CD8-positive, alpha-beta memory T cell (primary cell): ENCODE data around the gene ACE2. TPM values are rescaled to one million over a fixed set of nuclear protein-coding genes. Genes with fewer than 3 reads are reported as not detected.
"Not testable (repeated sequence)": the region's sequence is repeated elsewhere in the genome, so short reads cannot be mapped to it uniquely, and the experiment has no call there.

Experiments used
- CTCF ChIA-PET: fragments of 350-600 bp; sonication (Branson Sonifier 250); formaldehyde crosslinking; loops from one replicate; lab custom pipeline; 2021; ENCODE audit warnings: antibody characterized with exemption; lab: Charles Lee
- POLR2A ChIA-PET: fragments of 350-600 bp; sonication (Branson Sonifier 250); formaldehyde crosslinking; loops from one replicate; lab custom pipeline; 2021; ENCODE audit warnings: antibody characterized with exemption; lab: Charles Lee
- DNase-seq, 5 donors: peaks; one replicate each; pipeline versions ENCODE4 v3.0.0 to v3.0.0-alpha.2; 2020 to 2022; ENCODE audit warnings: mixed read lengths in 1 of 5
- H3K27ac ChIP-seq: one replicate; pipeline ENCODE4 v1.7.0; 2013; ENCODE audit warnings: low read depth, mild to moderate bottlenecking, low read length, moderate library complexity
- H3K27me3 ChIP-seq: 2 replicates; pipeline ENCODE4 v1.7.0; 2013; ENCODE audit warnings: low read length, mild to moderate bottlenecking; ENCODE audit not compliant: insufficient read depth, poor library complexity, severe bottlenecking
- H3K36me3 ChIP-seq: 2 replicates; pipeline ENCODE4 v1.7.0; 2013; ENCODE audit warnings: mild to moderate bottlenecking, low read length, moderate library complexity; ENCODE audit not compliant: insufficient read depth
- H3K4me1 ChIP-seq: 2 replicates; pipeline ENCODE4 v1.7.0; 2013; ENCODE audit warnings: mild to moderate bottlenecking, low read length, moderate library complexity; ENCODE audit not compliant: insufficient read depth
- H3K4me3 ChIP-seq: 2 replicates; pipeline ENCODE4 v1.7.0; 2013; ENCODE audit warnings: mild to moderate bottlenecking, low read length
- H3K9me3 ChIP-seq: 2 replicates; pipeline ENCODE4 v1.7.0; 2013; ENCODE audit warnings: mild to moderate bottlenecking, low read length
- H3K27ac Mint-ChIP-seq, 8 donors: one replicate each; pipeline ENCODE4 v1.8.0; 2020 to 2021; ENCODE audit warnings: mixed read lengths in 8 of 8, mild to moderate bottlenecking in 6 of 8, inconsistent platforms in 3 of 8, moderate library complexity in 3 of 8
- H3K27me3 Mint-ChIP-seq, 2 donors: one replicate each; pipeline ENCODE4 v1.8.0; 2020 to 2021; ENCODE audit warnings: mixed read lengths in 2 of 2, mild to moderate bottlenecking in 1 of 2, moderate library complexity in 1 of 2
- H3K36me3 Mint-ChIP-seq, 3 donors: one replicate each; pipeline ENCODE4 v1.8.0; 2020 to 2021; ENCODE audit warnings: mixed read lengths in 3 of 3, inconsistent platforms in 1 of 3, mild to moderate bottlenecking in 1 of 3
- H3K4me1 Mint-ChIP-seq, 3 donors: one replicate each; pipeline ENCODE4 v1.8.0; 2020 to 2021; ENCODE audit warnings: mixed read lengths in 3 of 3, inconsistent platforms in 1 of 3, mild to moderate bottlenecking in 1 of 3
- H3K4me3 Mint-ChIP-seq, 7 donors: one replicate each; pipeline ENCODE4 v1.8.0; 2020 to 2021; ENCODE audit warnings: mixed read lengths in 7 of 7, mild to moderate bottlenecking in 6 of 7, moderate library complexity in 4 of 7, inconsistent platforms in 2 of 7
- H3K9me3 Mint-ChIP-seq, 5 donors: one replicate each; pipeline ENCODE4 v1.8.0; 2020 to 2022; ENCODE audit warnings: mixed read lengths in 5 of 5, mild to moderate bottlenecking in 3 of 5, moderate library complexity in 2 of 5, inconsistent platforms in 1 of 5
- polyA plus RNA-seq: library from polyadenylated mRNA; unstranded; fragments of 300-500 nt; fragmentation: Illumina TruSeq; gene quantifications from one replicate; pipeline ENCODE4 v1.2.3, GENCODE V29; 2021
- total RNA-seq, 2 experiments: library from RNA; stranded (reverse); gene quantifications; one replicate each; pipeline ENCODE4 v1.2.3, GENCODE V29; 2021

ACE2 gene
- not detected for total RNA-seq
- not detected for polyA plus RNA-seq

DNA sequence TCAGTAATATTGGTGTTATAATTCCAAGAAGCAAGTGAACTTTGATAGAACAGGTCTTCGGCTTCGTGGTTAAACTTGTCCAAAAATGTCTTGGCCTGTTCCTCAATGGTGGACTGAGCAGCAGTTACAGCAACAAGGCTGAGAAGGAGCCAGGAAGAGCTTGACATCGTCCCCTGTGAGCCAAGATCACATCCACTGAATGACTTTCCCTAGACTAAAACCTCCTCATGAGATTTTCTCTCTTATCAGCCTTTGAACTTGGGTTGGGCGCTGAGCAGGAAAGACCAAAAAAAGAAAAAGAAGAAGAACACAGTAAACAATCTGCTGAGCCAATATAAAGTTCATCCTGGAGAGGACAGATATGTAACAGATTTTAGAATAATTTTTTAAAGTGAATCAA lies at the start of gene ACE2:
ACE2 (minus strand) TSS at position 216 of the 400 bp plus-strand sequence; CDS start at position 167, 49 bp downstream.
- H3K27me3 Mint-ChIP-seq, result peaks cover 10 to 24% of the 10 kb centered on the region in 2 donors
- no peaks in the 10 kb centered on the region for H3K9me3 ChIP-seq
- H3K9me3 Mint-ChIP-seq, result no peaks in the 10 kb centered on the region
- DNase-seq, result no peak
- no peaks in the 10 kb centered on the region for H3K27me3 ChIP-seq
- ChIA-PET POLR2A (no interaction called here), CTCF (no interaction called here)
- no peak within 1 kb of the TSS for H3K27ac Mint-ChIP-seq
- no peaks in the 10 kb centered on the region for H3K36me3 Mint-ChIP-seq
- H3K4me3 Mint-ChIP-seq, result no peak within 1 kb of the TSS
- H3K36me3 ChIP-seq, result no peaks in the 10 kb centered on the region
- no peaks in the 10 kb centered on the region for H3K4me1 Mint-ChIP-seq
- no peak within 1 kb of the TSS for H3K4me3 ChIP-seq
- no peaks in the 10 kb centered on the region for H3K4me1 ChIP-seq
- H3K27ac ChIP-seq, result no peak within 1 kb of the TSS

DNA sequence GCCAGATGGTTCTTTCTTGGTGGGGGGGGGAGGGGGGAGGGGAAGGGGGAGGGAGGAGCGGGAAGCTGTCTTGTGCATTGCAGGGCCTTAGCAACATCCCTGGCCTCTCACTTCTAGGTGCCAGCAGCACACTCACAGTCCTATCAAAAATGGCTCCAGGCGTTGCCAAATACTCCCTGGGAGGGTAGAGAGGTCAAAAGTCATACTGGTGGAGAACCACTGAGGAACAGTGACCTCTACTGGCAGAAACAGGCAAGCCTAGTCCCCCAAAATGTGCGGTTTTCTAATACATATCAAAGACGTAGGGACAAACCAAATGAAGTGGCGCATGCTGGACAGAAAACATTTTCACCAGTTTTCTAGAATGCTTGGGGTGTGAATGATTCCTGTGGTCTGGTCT lies 46.8 kb upstream of the ACE2 start:
- H3K27ac Mint-ChIP-seq, DNase-seq, H3K9me3 Mint-ChIP-seq, H3K36me3 ChIP-seq, H3K9me3 ChIP-seq, CTCF ChIA-PET, H3K4me3 Mint-ChIP-seq, H3K27ac ChIP-seq, H3K4me1 ChIP-seq, H3K4me3 ChIP-seq, H3K27me3 ChIP-seq, POLR2A ChIA-PET, H3K36me3 Mint-ChIP-seq: not testable (repeated sequence)
- peaks cover 13 to 20% of the 10 kb centered on the region in 2 donors for H3K27me3 Mint-ChIP-seq
- H3K4me1 Mint-ChIP-seq, result peaks cover 7 to 12% (median 10%) of the 10 kb centered on the region in 3 donors

GRCh38 chrX:15646543-15646942 lies 45.8 kb upstream of the ACE2 start:
- Mint-ChIP-seq H3K9me3 (no peaks in the 10 kb centered on the region), H3K4me3 (no peak overlapping the region), H3K27me3 (peaks cover 13 to 20% of the 10 kb centered on the region in 2 donors), H3K27ac (no peak overlapping the region), H3K36me3 (no peaks in the 10 kb centered on the region), H3K4me1 (peaks cover 7 to 12% (median 10%) of the 10 kb centered on the region in 3 donors)
- Histone ChIP-seq H3K4me3 (no peak overlapping the region), H3K9me3 (no peaks in the 10 kb centered on the region), H3K36me3 (no peaks in the 10 kb centered on the region), H3K4me1 (no peaks in the 10 kb centered on the region), H3K27me3 (no peaks in the 10 kb centered on the region), H3K27ac (no peak overlapping the region)
- peak in 1 of 5 donors; percentile 18 for DNase-seq
- ChIA-PET CTCF (no interaction called here), POLR2A (no interaction called here)

GRCh38 chrX:15646031-15646430 lies 45.3 kb upstream of the ACE2 start:
- no peaks in the 10 kb centered on the region for H3K27me3 ChIP-seq
- H3K9me3 Mint-ChIP-seq, result no peaks in the 10 kb centered on the region
- H3K4me1 Mint-ChIP-seq, result peaks cover 7 to 12% (median 10%) of the 10 kb centered on the region in 3 donors
- no peak overlapping the region for H3K4me3 Mint-ChIP-seq
- peaks cover 13 to 20% of the 10 kb centered on the region in 2 donors for H3K27me3 Mint-ChIP-seq
- CTCF ChIA-PET, result no interaction called here
- no peak overlapping the region for H3K4me3 ChIP-seq
- DNase-seq, result no peak
- H3K27ac Mint-ChIP-seq, result peak overlapping the region in 1 of 8 donors; percentile 58
- H3K36me3 Mint-ChIP-seq, result no peaks in the 10 kb centered on the region
- H3K9me3 ChIP-seq, result no peaks in the 10 kb centered on the region
- POLR2A ChIA-PET, result no interaction called here
- H3K27ac ChIP-seq, result no peak overlapping the region
- H3K4me1 ChIP-seq, result no peaks in the 10 kb centered on the region
- no peaks in the 10 kb centered on the region for H3K36me3 ChIP-seq

DNA sequence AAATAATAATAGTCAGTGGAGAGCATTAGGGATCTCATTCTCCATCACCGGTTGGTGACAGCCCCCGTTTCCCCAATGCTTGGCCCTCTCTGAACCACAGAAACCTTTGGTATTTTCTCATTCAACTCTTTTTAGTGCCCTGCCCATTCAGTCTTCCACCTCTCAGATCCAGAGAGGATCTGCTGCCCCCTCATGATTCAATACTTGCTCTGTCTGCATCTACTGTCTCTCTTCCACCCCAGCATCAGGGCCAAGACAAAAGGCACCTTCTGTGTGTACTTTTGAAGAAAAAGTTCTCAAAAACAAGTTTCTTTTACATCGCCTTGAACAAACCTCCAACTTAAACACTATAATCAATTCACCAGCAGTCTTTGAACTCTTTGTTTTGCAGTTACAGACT lies 44.5 kb upstream of the ACE2 start:
- ChIA-PET CTCF (no interaction called here), POLR2A (no interaction called here)
- H3K4me3 ChIP-seq, result no peak overlapping the region
- peaks cover 13 to 14% of the 10 kb centered on the region in 2 donors for H3K27me3 Mint-ChIP-seq
- no peak overlapping the region for H3K27ac ChIP-seq
- no peak for DNase-seq
- H3K36me3 Mint-ChIP-seq, result no peaks in the 10 kb centered on the region
- H3K4me1 ChIP-seq, result no peaks in the 10 kb centered on the region
- H3K4me1 Mint-ChIP-seq, result peaks cover 7 to 12% (median 10%) of the 10 kb centered on the region in 3 donors
- no peaks in the 10 kb centered on the region for H3K36me3 ChIP-seq
- no peaks in the 10 kb centered on the region for H3K9me3 Mint-ChIP-seq
- H3K27ac Mint-ChIP-seq, result peak overlapping the region in 5 of 8 donors; percentile 12 to 81 (median 57)
- no peaks in the 10 kb centered on the region for H3K9me3 ChIP-seq
- H3K4me3 Mint-ChIP-seq, result peak overlapping the region in 2 of 7 donors; percentile 15 to 45
- no peaks in the 10 kb centered on the region for H3K27me3 ChIP-seq

DNA sequence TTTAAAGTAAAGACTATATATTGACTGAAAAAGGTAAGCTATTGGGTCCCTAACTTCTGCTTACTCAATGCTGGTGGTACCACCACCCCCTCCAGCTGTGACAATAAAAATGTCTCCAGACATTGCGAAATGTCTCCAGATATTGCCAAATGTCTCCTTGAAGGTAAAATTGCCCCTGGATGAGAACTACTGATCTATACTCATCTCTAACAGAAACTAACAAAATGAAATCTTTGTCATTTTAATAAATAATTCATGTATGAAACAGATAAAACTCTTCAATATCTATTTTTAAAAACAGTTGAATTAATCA lies 43.8 kb upstream of the ACE2 start:
- H3K4me3 ChIP-seq, result no peak overlapping the region
- Mint-ChIP-seq H3K9me3 (no peaks in the 10 kb centered on the region), H3K36me3 (no peaks in the 10 kb centered on the region), H3K27me3 (peaks cover 8 to 13% of the 10 kb centered on the region in 2 donors), H3K4me1 (peaks cover 7 to 12% (median 10%) of the 10 kb centered on the region in 3 donors), H3K27ac (no peak overlapping the region), H3K4me3 (no peak overlapping the region)
- no peak overlapping the region for H3K27ac ChIP-seq
- ChIA-PET POLR2A (interaction anchor here (0.6 kb wide), 1 partner anchor 219 kb away, joined by 11 read pairs; no protein-coding TSS in a partner anchor), CTCF (no interaction called here)
- no peaks in the 10 kb centered on the region for H3K9me3 ChIP-seq
- no peak for DNase-seq
- no peaks in the 10 kb centered on the region for H3K27me3 ChIP-seq
- no peaks in the 10 kb centered on the region for H3K4me1 ChIP-seq
- no peaks in the 10 kb centered on the region for H3K36me3 ChIP-seq

DNA sequence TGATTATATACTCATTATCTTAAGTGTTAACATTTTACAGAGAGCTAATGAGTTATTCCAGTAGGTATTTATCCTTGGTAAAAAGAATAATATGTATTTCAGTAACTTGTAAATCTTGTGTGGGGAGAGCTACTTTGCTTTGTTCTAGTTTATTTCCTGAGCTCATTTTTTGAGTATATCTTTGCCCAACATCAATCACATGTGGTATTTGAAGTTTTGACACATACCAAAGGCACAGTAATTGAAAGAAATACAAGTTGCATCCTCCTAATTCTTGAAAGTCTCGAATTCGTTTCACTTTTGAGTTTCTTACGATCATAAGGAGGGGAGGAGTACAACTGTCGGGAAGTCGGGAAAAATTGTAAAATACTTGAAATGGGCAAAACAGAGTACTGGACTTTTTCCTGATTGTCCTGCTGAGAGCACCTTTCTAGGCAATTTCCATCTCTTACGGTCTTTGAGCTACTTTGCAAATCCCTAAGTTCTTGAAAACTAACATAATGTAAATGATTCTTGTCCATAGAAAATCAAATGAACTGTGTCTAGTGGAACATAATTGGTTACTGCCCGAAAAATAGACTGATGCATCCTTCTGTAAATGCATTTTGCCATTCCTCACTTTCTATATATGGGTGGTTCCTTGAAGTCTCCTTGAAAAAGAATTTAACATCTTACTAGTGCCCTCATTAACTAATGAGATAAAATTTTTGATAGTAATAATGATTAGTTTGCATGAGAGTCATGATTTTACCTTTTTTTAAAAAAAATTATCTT lies 43.2 kb upstream of the ACE2 start:
- POLR2A ChIA-PET, result no interaction called here
- peak overlapping the region in 6 of 8 donors; percentile 10 to 96 (median 34) for H3K27ac Mint-ChIP-seq
- CTCF ChIA-PET, result no interaction called here
- no peak overlapping the region for H3K27ac ChIP-seq
- peaks cover 6 to 15% of the 10 kb centered on the region in 2 donors for H3K27me3 Mint-ChIP-seq
- H3K27me3 ChIP-seq, result no peaks in the 10 kb centered on the region
- DNase-seq, result no peak
- H3K4me3 Mint-ChIP-seq, result peak overlapping the region; percentile 41 to 75 (median 64)
- H3K9me3 ChIP-seq, result no peaks in the 10 kb centered on the region
- no peaks in the 10 kb centered on the region for H3K9me3 Mint-ChIP-seq
- H3K36me3 Mint-ChIP-seq, result no peaks in the 10 kb centered on the region
- no peak overlapping the region for H3K4me3 ChIP-seq
- no peaks in the 10 kb centered on the region for H3K36me3 ChIP-seq
- H3K4me1 ChIP-seq, result no peaks in the 10 kb centered on the region
- H3K4me1 Mint-ChIP-seq, result peaks cover 7 to 12% (median 10%) of the 10 kb centered on the region in 3 donors

DNA sequence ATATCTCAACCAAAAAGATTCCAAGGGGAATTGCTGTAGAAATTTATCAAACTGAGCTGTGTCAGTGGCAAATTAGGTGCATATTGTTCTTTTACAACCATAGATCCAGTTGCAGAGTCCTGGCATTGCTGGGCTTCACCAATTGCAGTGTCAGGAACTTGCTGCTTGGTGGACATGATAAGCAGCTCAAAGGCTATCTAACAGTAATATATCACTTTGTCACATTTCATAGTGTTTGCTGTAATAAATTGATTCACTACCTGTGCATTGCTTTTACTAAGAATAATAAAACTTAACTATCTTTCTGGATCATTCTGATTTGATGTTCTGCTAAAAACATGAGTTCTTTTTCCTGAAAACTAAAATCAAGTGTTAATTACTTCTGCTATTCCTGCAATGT lies 30.9 kb upstream of the ACE2 start:
- ChIA-PET POLR2A (no interaction called here), CTCF (no interaction called here)
- Mint-ChIP-seq H3K4me3 (no peak overlapping the region), H3K27ac (no peak overlapping the region), H3K27me3 (peaks cover 11 to 15% of the 10 kb centered on the region in 2 donors), H3K4me1 (no peaks in the 10 kb centered on the region), H3K36me3 (no peaks in the 10 kb centered on the region), H3K9me3 (no peaks in the 10 kb centered on the region)
- no peak overlapping the region for H3K27ac ChIP-seq
- no peaks in the 10 kb centered on the region for H3K9me3 ChIP-seq
- no peaks in the 10 kb centered on the region for H3K4me1 ChIP-seq
- H3K36me3 ChIP-seq, result no peaks in the 10 kb centered on the region
- DNase-seq, result no peak
- H3K4me3 ChIP-seq, result no peak overlapping the region
- H3K27me3 ChIP-seq, result no peaks in the 10 kb centered on the region
